H1 (cell line): Measurements from ENCODE around the gene CFAP161.

ENCODE experiments used
- BRCA1 ChIP-seq: IDR thresholded peaks from 2 replicates; pipeline ENCODE4 v1.6.1; 2012; ENCODE audit warnings: low read depth, low read length, improper control_type of control experiment
- EP300 ChIP-seq, 2 experiments: IDR thresholded peaks; 1 replicate in 1 of 2; 2 replicates in 1 of 2; pipeline ENCODE4 v1.6.1; 2011 to 2012; ENCODE audit warnings: low read depth in 2 of 2, low read length in 2 of 2, mild to moderate bottlenecking in 2 of 2, borderline replicate concordance in 1 of 2, inconsistent platforms in 1 of 2, moderate library complexity in 1 of 2
- EZH2 ChIP-seq: fragments of 200-600 bp; sonication (generic); IDR thresholded peaks from 2 replicates; pipeline ENCODE4 v1.7.1; 2012; ENCODE audit warnings: low read depth, mild to moderate bottlenecking, moderate library complexity, low read length, inconsistent platforms; ENCODE audit not compliant: severe bottlenecking
- GABPA ChIP-seq: IDR thresholded peaks from 2 replicates; pipeline ENCODE4 v1.6.1; 2011; ENCODE audit warnings: mild to moderate bottlenecking, low read length, moderate library complexity, borderline replicate concordance; ENCODE audit not compliant: insufficient read depth
- POLR2A ChIP-seq, 2 experiments: IDR thresholded peaks; 1 replicate in 1 of 2; 2 replicates in 1 of 2; pipeline ENCODE4 v1.6.1; 2011; ENCODE audit warnings: low read depth in 2 of 2, low read length in 2 of 2, mild to moderate bottlenecking in 2 of 2; ENCODE audit errors: control extremely low read depth in 1 of 2
- RFX5 ChIP-seq: IDR thresholded peaks from 2 replicates; pipeline ENCODE4 v1.6.1; 2011; ENCODE audit warnings: low read depth, low read length, improper control_type of control experiment, borderline replicate concordance
- TF ChIP-seq, protein P1 (sequence below), 3 experiments: IDR thresholded peaks; 1 replicate in 2 of 3; 2 replicates in 1 of 3; pipeline versions ENCODE4 v1.5.1 to v1.6.1; 2011; ENCODE audit warnings: low read length in 3 of 3, mild to moderate bottlenecking in 3 of 3, inconsistent platforms in 2 of 3, low read depth in 1 of 3, moderate library complexity in 1 of 3; ENCODE audit not compliant: insufficient read depth in 1 of 3; ENCODE audit errors: control extremely low read depth in 1 of 3
- TF ChIP-seq, protein P2 (sequence below): IDR thresholded peaks from 2 replicates; pipeline ENCODE4 v1.6.1; 2011; ENCODE audit warnings: low read length, improper control_type of control experiment

DNA sequence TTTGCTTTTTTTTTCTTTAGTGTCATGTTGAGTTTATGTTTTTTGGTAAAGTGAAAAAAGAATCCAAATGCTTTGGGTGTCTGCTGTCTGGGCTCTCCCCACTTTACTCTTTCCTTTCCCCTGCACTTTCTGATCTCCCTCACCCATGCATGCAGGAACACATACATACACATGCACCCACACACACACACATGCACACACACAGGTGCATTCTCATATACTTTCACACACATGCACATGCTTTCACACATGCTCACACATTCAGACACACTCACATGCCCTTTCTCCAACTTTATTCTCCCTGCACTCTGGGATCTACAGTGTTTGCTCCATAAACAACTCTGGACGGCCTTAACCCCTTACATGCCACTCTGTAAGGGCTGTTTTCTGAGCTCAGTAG is 46.4 kb upstream of the CFAP161 start:
- TF ChIP-seq BRCA1 (no peak), RFX5 (no peak), POLR2A (IDR thresholded peaks at IDR 0.05; ENCODE audit: control extremely low read depth in 1 of 2, low read depth in 2 of 2, low read length in 2 of 2) (no peak), EP300 (IDR thresholded peaks at IDR 0.05; ENCODE audit: borderline replicate concordance in 1 of 2, low read depth in 2 of 2, low read length in 2 of 2) (no peak), EZH2 (no peak), GABPA (no peak)
- TF ChIP-seq, protein P1, sequence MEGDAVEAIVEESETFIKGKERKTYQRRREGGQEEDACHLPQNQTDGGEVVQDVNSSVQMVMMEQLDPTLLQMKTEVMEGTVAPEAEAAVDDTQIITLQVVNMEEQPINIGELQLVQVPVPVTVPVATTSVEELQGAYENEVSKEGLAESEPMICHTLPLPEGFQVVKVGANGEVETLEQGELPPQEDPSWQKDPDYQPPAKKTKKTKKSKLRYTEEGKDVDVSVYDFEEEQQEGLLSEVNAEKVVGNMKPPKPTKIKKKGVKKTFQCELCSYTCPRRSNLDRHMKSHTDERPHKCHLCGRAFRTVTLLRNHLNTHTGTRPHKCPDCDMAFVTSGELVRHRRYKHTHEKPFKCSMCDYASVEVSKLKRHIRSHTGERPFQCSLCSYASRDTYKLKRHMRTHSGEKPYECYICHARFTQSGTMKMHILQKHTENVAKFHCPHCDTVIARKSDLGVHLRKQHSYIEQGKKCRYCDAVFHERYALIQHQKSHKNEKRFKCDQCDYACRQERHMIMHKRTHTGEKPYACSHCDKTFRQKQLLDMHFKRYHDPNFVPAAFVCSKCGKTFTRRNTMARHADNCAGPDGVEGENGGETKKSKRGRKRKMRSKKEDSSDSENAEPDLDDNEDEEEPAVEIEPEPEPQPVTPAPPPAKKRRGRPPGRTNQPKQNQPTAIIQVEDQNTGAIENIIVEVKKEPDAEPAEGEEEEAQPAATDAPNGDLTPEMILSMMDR (IDR thresholded peaks at IDR 0.05; ENCODE audit: control extremely low read depth in 1 of 3, insufficient read depth in 1 of 3, low read depth in 1 of 3, low read length in 3 of 3), result no peak
- TF ChIP-seq, protein P2, sequence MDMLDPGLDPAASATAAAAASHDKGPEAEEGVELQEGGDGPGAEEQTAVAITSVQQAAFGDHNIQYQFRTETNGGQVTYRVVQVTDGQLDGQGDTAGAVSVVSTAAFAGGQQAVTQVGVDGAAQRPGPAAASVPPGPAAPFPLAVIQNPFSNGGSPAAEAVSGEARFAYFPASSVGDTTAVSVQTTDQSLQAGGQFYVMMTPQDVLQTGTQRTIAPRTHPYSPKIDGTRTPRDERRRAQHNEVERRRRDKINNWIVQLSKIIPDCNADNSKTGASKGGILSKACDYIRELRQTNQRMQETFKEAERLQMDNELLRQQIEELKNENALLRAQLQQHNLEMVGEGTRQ, result no peak
